ENCODE results near the gene EPB41L4A.
"Not testable (repeated sequence)": the region's sequence is repeated elsewhere in the genome, so short reads cannot be mapped to it uniquely, and the experiment has no call there.

The EPB41L4A gene

GRCh38 chr5:112250551-112250950 lies 168.5 kb downstream of the EPB41L4A start:
- no peak for DNase-seq

- no peak for DNase-seq
These were observed 170.5 kb downstream of the EPB41L4A start for GRCh38 chr5:112248623-112249022.

GRCh38 chr5:112247960-112248359 lies 171.1 kb downstream of the EPB41L4A start:
- DNase-seq = no peak

- no peak for DNase-seq
These were observed 173.4 kb downstream of the EPB41L4A start for GRCh38 chr5:112245656-112246055.

- DNase-seq = no peak
These were observed 179.1 kb downstream of the EPB41L4A start for GRCh38 chr5:112239996-112240395.

GRCh38 chr5:112238473-112238872 lies 180.6 kb downstream of the EPB41L4A start:
- DNase-seq = no peak

GRCh38 chr5:112237456-112237855 lies 181.6 kb downstream of the EPB41L4A start:
- DNase-seq = no peak

GRCh38 chr5:112234000-112234399 lies 185.1 kb downstream of the EPB41L4A start:
- DNase-seq = no peak

- DNase-seq = no peak
These were observed 186.4 kb downstream of the EPB41L4A start for GRCh38 chr5:112232667-112233066.

GRCh38 chr5:112230606-112231005 lies 188.5 kb downstream of the EPB41L4A start:
- no peak for DNase-seq

GRCh38 chr5:112228667-112229066 lies 190.4 kb downstream of the EPB41L4A start:
- DNase-seq = peak; percentile 61

- DNase-seq = no peak
These were observed 191.0 kb downstream of the EPB41L4A start for GRCh38 chr5:112227911-112228631.

GRCh38 chr5:112226215-112226614 lies 192.9 kb downstream of the EPB41L4A start:
- DNase-seq = no peak

GRCh38 chr5:112222997-112223396 lies 196.1 kb downstream of the EPB41L4A start:
- DNase-seq = not testable (repeated sequence)

- no peak for DNase-seq
These were observed 197.9 kb downstream of the EPB41L4A start for GRCh38 chr5:112221128-112221527.

GRCh38 chr5:112219000-112219399 lies 200.1 kb downstream of the EPB41L4A start:
- DNase-seq = no peak

GRCh38 chr5:112217843-112218579 lies 201.1 kb downstream of the EPB41L4A start:
- DNase-seq = no peak

- DNase-seq = no peak
These were observed 202.9 kb downstream of the EPB41L4A start for GRCh38 chr5:112216140-112216539.

- DNase-seq = peak; percentile 53
These were observed 208.6 kb downstream of the EPB41L4A start for GRCh38 chr5:112210430-112211005.

- DNase-seq = no peak
These were observed 210.1 kb downstream of the EPB41L4A start for GRCh38 chr5:112208699-112209615.

GRCh38 chr5:112208195-112208594 lies 210.9 kb downstream of the EPB41L4A start:
- not testable (repeated sequence) for DNase-seq

- no peak for DNase-seq
These were observed 213.2 kb downstream of the EPB41L4A start for GRCh38 chr5:112205846-112206245.

- no peak for DNase-seq
These were observed 215.8 kb downstream of the EPB41L4A start for GRCh38 chr5:112203229-112203628.

Measured in femur (tissue), 1 donor.